ENCODE data around the gene INPP4B. TPM values are rescaled to one million over a fixed set of nuclear protein-coding genes. Genes with fewer than 3 reads are reported as not detected.

INPP4B gene
- total RNA-seq, 1 experiment from 2014 or later: 14.3 TPM

GRCh38 chr4:142126890-142127497, 719.1 kb downstream of the INPP4B start (continued):
- no peak for TF ChIP-seq ZBTB33 (IDR thresholded peaks at IDR 0.05; ENCODE audit: extremely low read depth, insufficient replicate concordance, low read length)

- H3K4me3 ChIP-seq (replicated peaks in 1 of 2; ENCODE audit: low read depth in 1 of 2, low read length in 2 of 2): no peak overlapping the region
- H4K20me1 ChIP-seq (ENCODE audit: insufficient read depth): no peaks in the 10 kb centered on the region
- no TSS peak for BruUV-seq (replicated peaks)
- ChIA-PET POLR2A (no interaction called here), CTCF (no interaction called here), RAD21 (ENCODE audit: low non-redundant PET in 1 of 2, low total read pairs in 2 of 2, uncharacterized antibody in 2 of 2, unreplicated experiment in 2 of 2) (no interaction called here)
- H3K9me2 ChIP-seq (ENCODE audit: insufficient read depth): no peaks in the 10 kb centered on the region
- H2AFZ ChIP-seq (ENCODE audit: low read depth, low read length, poor library complexity, severe bottlenecking): no peak overlapping the region
- H3K4me1 ChIP-seq (ENCODE audit: control insufficient read depth in 1 of 2, insufficient read depth in 2 of 2, low read length in 2 of 2): no peaks in the 10 kb centered on the region
- no peaks in the 10 kb centered on the region for H3K9me3 ChIP-seq (ENCODE audit: control insufficient read depth in 1 of 2, insufficient read depth in 1 of 2, low read depth in 1 of 2, low read length in 2 of 2)
- DNase-seq (ENCODE audit: low read depth, low spot score): no peak
- H3K79me2 ChIP-seq (ENCODE audit: insufficient read depth, low read length): no peaks in the 10 kb centered on the region
- no peak overlapping the region for H3K9ac ChIP-seq (ENCODE audit: low read length)
- H3K36me3 ChIP-seq (ENCODE audit: control insufficient read depth in 1 of 2, insufficient read depth in 2 of 2, low read length in 2 of 2): no peaks in the 10 kb centered on the region
- TF ChIP-seq EGR1 (IDR thresholded peaks at IDR 0.05; ENCODE audit: low read depth) (no peak), REST (IDR thresholded peaks at IDR 0.05; ENCODE audit: low read depth) (no peak), POLR2A (IDR thresholded peaks at IDR 0.05; ENCODE audit: borderline replicate concordance, extremely low read depth, insufficient read depth, insufficient read length) (no peak), ZBTB33 (IDR thresholded peaks at IDR 0.05; ENCODE audit: extremely low read depth, insufficient replicate concordance, low read length) (no peak), YY1 (IDR thresholded peaks at IDR 0.05; ENCODE audit: extremely low read depth, insufficient replicate concordance, low read depth, low read length) (no peak), CBX3 (IDR thresholded peaks at IDR 0.05; ENCODE audit: low read depth) (no peak), JUND (IDR thresholded peaks at IDR 0.05) (no peak), EZH2phosphoT487 (IDR thresholded peaks at IDR 0.05; ENCODE audit: borderline replicate concordance) (no peak), FOSL1 (IDR thresholded peaks at IDR 0.05; ENCODE audit: low read depth) (no peak), ATF3 (IDR thresholded peaks at IDR 0.05) (no peak), SP1 (IDR thresholded peaks at IDR 0.05; ENCODE audit: low read depth) (no peak), CTCF (IDR thresholded peaks at IDR 0.05 in 2 of 3, conservative IDR thresholded peaks at IDR 0.05 in 1 of 3; ENCODE audit: borderline replicate concordance in 1 of 3, insufficient read depth in 1 of 3, low read depth in 2 of 3, low read length in 2 of 3) (no peak), EZH2 (IDR thresholded peaks at IDR 0.05) (no peak), MAX (IDR thresholded peaks at IDR 0.05) (no peak)
- intact Hi-C loops (cut with micrococcal nuclease): loop anchor here (5.0 to 10.0 kb wide), 5 partner anchors 440 to 953 kb away; no protein-coding TSS in a partner anchor
- H3K27ac ChIP-seq (ENCODE audit: low read depth, low read length): no peak overlapping the region
- H3K4me2 ChIP-seq (ENCODE audit: low read length): no peak overlapping the region
- no peaks in the 10 kb centered on the region for H3K27me3 ChIP-seq (ENCODE audit: insufficient read depth, low read length)
- ATAC-seq: no peak
Observed at GRCh38 chr4:142124874-142125273, 721.2 kb downstream of the INPP4B start.
